Activated CD4-positive, alpha-beta T cell treated with anti-CD3 and anti-CD28 coated beads for 36 hours (primary cell): ENCODE results near the gene PMIS2. TPM values are rescaled to one million over a fixed set of nuclear protein-coding genes. Genes with fewer than 3 reads are reported as not detected.

Experiments used
- ATAC-seq: fragments of 200-7000 bp; cut with Tn5 transposase; one replicate; pipeline ENCODE4 v1.10.0; 2021; ENCODE audit warnings: mild to moderate bottlenecking, moderate library complexity
- CTCF ChIA-PET: fragments of 350-600 bp; sonication (Branson Sonifier 250); formaldehyde crosslinking; loops from one replicate; lab custom pipeline; 2021; ENCODE audit warnings: antibody characterized with exemption; lab: Charles Lee
- POLR2A ChIA-PET: fragments of 350-600 bp; sonication (Branson Sonifier 250); formaldehyde crosslinking; loops from one replicate; lab custom pipeline; 2021; ENCODE audit warnings: antibody characterized with exemption, inconsistent platforms; lab: Charles Lee
- DNase-seq: peaks from one replicate; pipeline ENCODE4 v3.0.0-alpha.2; 2020
- H3K27ac Mint-ChIP-seq: one replicate; pipeline ENCODE4 v1.8.0; 2021; ENCODE audit warnings: mixed read lengths
- H3K27me3 Mint-ChIP-seq: one replicate; pipeline ENCODE4 v1.8.0; 2021; ENCODE audit warnings: mixed read lengths
- H3K36me3 Mint-ChIP-seq: one replicate; pipeline ENCODE4 v1.8.0; 2021; ENCODE audit warnings: low read depth, mixed read lengths
- H3K4me1 Mint-ChIP-seq: one replicate; pipeline ENCODE4 v1.8.0; 2021; ENCODE audit warnings: mixed read lengths
- H3K4me3 Mint-ChIP-seq: one replicate; pipeline ENCODE4 v1.8.0; 2021; ENCODE audit warnings: mild to moderate bottlenecking, moderate library complexity, mixed read lengths
- H3K9me3 Mint-ChIP-seq: one replicate; pipeline ENCODE4 v1.8.0; 2021; ENCODE audit warnings: low read depth, mixed read lengths
- intact Hi-C, 2 experiments: fragments of 100-400 bp; cut with DNase I in 1 of 2; cut with micrococcal nuclease in 1 of 2; formaldehyde crosslinking; loops; one replicate each; pipeline versions ENCODE4 v1.14.2 to v1.15.1; 2022 to 2024; cut with DNase I, micrococcal nuclease
- total RNA-seq, 2 experiments: library from RNA; stranded (reverse); gene quantifications; one replicate each; pipeline ENCODE4 v1.2.3, GENCODE V29; 2021

The PMIS2 gene
- total RNA-seq, 2 experiments from 2014 or later: not detected

DNA sequence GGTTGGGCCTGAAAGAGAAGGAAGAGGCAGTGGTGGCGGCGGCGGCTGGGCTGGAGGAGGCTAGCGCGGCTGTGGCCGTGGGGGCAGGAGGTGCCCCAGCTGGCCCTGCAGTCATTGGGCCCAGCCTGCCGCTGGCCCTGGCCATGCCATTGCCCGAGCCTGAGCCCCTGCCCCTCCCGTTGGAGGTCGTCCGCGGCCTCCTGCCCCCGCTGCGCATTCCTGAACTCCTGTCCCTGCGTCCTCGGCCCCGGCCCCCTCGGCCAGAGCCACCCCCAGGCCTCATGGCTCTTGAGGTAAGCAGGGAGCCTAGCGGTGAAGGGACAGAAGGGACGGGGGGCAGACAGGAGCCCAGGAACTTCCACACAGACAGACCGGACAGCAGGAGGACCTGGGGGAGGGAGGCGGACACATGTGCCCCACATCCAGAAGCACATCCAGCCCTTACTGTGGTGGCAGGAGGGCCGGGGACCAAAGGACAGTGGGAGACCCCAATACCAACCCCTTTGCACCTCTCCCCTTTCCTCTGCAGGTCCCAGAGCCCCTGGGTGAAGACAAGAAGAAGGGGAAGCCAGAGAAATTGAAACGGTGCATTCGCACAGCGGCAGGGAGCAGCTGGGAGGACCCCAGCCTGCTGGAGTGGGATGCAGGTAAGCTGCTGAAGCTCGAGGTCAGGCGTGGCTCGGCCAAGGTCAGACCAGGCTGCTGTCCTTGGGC is 47.9 kb downstream of the PMIS2 start:
- no peak overlapping the region for H3K27ac Mint-ChIP-seq
- peaks cover 5% of the 10 kb centered on the region for H3K4me1 Mint-ChIP-seq
- DNase-seq: no peak
- intact Hi-C loops: no loop called here
- H3K4me3 Mint-ChIP-seq: no peak overlapping the region
- H3K9me3 Mint-ChIP-seq: no peaks in the 10 kb centered on the region
- no peak for ATAC-seq
- no peaks in the 10 kb centered on the region for H3K27me3 Mint-ChIP-seq
- ChIA-PET POLR2A (no interaction called here), CTCF (interaction anchor here (0.6 kb wide), 1 partner anchor 27 kb away, joined by 3 read pairs; no protein-coding TSS in a partner anchor)
- H3K36me3 Mint-ChIP-seq: peaks cover 45% of the 10 kb centered on the region

- intact Hi-C loops: no loop called here
- H3K36me3 Mint-ChIP-seq: peaks cover 32% of the 10 kb centered on the region
- DNase-seq (no peak), ATAC-seq (no peak)
- CTCF ChIA-PET: interaction anchor here (0.6 kb wide), 1 partner anchor 280 kb away, joined by 3 read pairs; no protein-coding TSS in a partner anchor
- no peak overlapping the region for H3K4me3 Mint-ChIP-seq
- H3K27me3 Mint-ChIP-seq: no peaks in the 10 kb centered on the region
- no peaks in the 10 kb centered on the region for H3K9me3 Mint-ChIP-seq
- no peak overlapping the region for H3K27ac Mint-ChIP-seq
- peaks cover 7% of the 10 kb centered on the region for H3K4me1 Mint-ChIP-seq
- POLR2A ChIA-PET: no interaction called here
These were observed 50.7 kb downstream of the PMIS2 start for GRCh38 chr19:35636651-35637050.

Other genes starting within 250 kb of the PMIS2 start
- under 1 TPM; 0.23 to 0.35 TPM for gene FFAR1, start 238.3 kb upstream of the PMIS2 start, total RNA-seq
- gene FFAR3, start 227.7 kb upstream of the PMIS2 start, total RNA-seq: 1 to 10 TPM; 2.4 to 3.1 TPM
- 1 to 10 TPM in 1 of 2 experiments, under 1 TPM in 1; 0.54 to 1.1 TPM for gene GPR42, start 215.1 kb upstream of the PMIS2 start, total RNA-seq
- not detected for gene FFAR2, start 137.9 kb upstream of the PMIS2 start, total RNA-seq
- gene KRTDAP, start 95.7 kb upstream of the PMIS2 start, total RNA-seq: not detected
- 1 to 10 TPM; 1.1 to 1.3 TPM for gene DMKN, start 72.5 kb upstream of the PMIS2 start, total RNA-seq
- not detected for gene SBSN, start 57.9 kb upstream of the PMIS2 start, total RNA-seq
- gene GAPDHS, start 52.7 kb upstream of the PMIS2 start, total RNA-seq: not detected
- gene TMEM147, start 40.5 kb upstream of the PMIS2 start, total RNA-seq: 10 to 100 TPM; 73.1 to 73.8 TPM
- gene ATP4A, start 22.5 kb upstream of the PMIS2 start, total RNA-seq: not detected
- 10 to 100 TPM; 39.7 to 41.0 TPM for gene HAUS5, start 26.6 kb downstream of the PMIS2 start, total RNA-seq
- gene RBM42, start 42.9 kb downstream of the PMIS2 start, total RNA-seq: 10 to 100 TPM; 87.5 to 94.4 TPM
- gene ETV2, start 55.6 kb downstream of the PMIS2 start, total RNA-seq: 1 to 10 TPM in 1 of 2 experiments, under 1 TPM in 1; 0.37 to 1.1 TPM
- gene COX6B1, start 62.1 kb downstream of the PMIS2 start, total RNA-seq: 100 to 1,000 TPM; 385 to 437 TPM
- 1 to 10 TPM; 1.2 to 1.8 TPM for gene UPK1A, start 80.3 kb downstream of the PMIS2 start, total RNA-seq
- gene ZBTB32, start 118.4 kb downstream of the PMIS2 start, total RNA-seq: 100 to 1,000 TPM; 232 to 265 TPM
- gene KMT2B, start 131.8 kb downstream of the PMIS2 start, total RNA-seq: 10 to 100 TPM; 48.6 to 49.4 TPM
- gene IGFLR1, start 156.3 kb downstream of the PMIS2 start, total RNA-seq: 10 to 100 TPM; 71.4 to 80.2 TPM
- gene U2AF1L4, start 159.2 kb downstream of the PMIS2 start, total RNA-seq: 10 to 100 TPM; 31.6 to 37.5 TPM
- gene PSENEN, start 159.5 kb downstream of the PMIS2 start, total RNA-seq: 10 to 100 TPM; 36.0 to 37.9 TPM
- gene LIN37, start 162.4 kb downstream of the PMIS2 start, total RNA-seq: 10 to 100 TPM in 1 of 2 experiments, 1 to 10 TPM in 1; 8.4 to 12.7 TPM
- under 1 TPM; 0.53 to 0.93 TPM for gene HSPB6, start 170.9 kb downstream of the PMIS2 start, total RNA-seq
- gene PROSER3, start 172.0 kb downstream of the PMIS2 start, total RNA-seq: 10 to 100 TPM; 39.8 to 62.8 TPM
- 10 to 100 TPM; 27.8 to 35.2 TPM for gene ARHGAP33, start 189.4 kb downstream of the PMIS2 start, total RNA-seq
- not detected for gene PRODH2, start 226.7 kb downstream of the PMIS2 start, total RNA-seq